Mammary epithelial cell (primary cell): ENCODE data around the gene ABCG2.

Experiments used
- EZH2 ChIP-seq: IDR thresholded peaks from 2 replicates; pipeline ENCODE4 v1.6.1; 2012; ENCODE audit warnings: low read length, inconsistent platforms, borderline replicate concordance
- TF ChIP-seq, protein P1 (sequence below), 2 donors: IDR thresholded peaks in 1 of 2; conservative IDR thresholded peaks in 1 of 2; 2 replicates each; pipeline ENCODE4 v1.5.1; 2011 to 2012; ENCODE audit warnings: inconsistent platforms in 2 of 2, low read length in 2 of 2, mild to moderate bottlenecking in 2 of 2, control low read depth in 1 of 2, low read depth in 1 of 2; ENCODE audit not compliant: insufficient read depth in 1 of 2; ENCODE audit errors: extremely low read depth in 1 of 2

DNA sequence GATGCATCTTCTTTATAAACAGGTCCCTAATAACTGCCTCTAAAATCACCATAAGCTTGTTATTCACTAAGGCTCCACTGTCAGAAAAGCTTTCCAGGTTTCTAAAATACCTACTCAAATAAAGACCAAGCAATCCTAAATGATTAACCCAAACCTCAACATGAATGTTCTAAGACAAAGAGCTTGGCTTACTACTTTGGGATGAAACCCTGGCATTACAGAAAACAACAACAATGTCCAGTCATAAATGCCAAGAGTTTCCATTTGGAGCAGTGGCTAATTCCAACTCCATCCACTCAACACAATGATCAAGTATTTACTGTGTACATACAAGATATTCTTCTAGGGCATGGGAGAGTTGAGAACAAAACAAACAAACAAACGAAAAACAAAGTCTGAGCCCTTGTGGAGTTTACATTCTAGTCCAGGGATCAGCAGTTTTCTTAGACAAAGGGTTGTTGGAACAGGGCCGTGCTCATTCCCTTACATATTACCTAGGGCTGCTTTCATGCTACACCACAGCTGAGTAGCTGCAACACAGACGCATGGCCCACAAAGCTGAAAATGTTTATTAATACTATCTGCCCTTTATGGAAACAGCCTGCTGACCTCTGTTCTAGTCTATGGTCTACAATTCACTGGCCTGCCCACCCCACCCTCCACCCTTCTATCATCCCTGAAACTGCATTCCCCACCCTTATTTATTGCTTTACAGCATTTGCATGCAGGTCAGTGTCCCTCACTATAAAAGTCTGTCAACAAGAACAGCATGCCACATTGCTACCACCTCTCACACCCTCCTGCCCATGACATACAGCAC, 23.7 kb downstream of the ABCG2 start:
- TF ChIP-seq, protein P1, sequence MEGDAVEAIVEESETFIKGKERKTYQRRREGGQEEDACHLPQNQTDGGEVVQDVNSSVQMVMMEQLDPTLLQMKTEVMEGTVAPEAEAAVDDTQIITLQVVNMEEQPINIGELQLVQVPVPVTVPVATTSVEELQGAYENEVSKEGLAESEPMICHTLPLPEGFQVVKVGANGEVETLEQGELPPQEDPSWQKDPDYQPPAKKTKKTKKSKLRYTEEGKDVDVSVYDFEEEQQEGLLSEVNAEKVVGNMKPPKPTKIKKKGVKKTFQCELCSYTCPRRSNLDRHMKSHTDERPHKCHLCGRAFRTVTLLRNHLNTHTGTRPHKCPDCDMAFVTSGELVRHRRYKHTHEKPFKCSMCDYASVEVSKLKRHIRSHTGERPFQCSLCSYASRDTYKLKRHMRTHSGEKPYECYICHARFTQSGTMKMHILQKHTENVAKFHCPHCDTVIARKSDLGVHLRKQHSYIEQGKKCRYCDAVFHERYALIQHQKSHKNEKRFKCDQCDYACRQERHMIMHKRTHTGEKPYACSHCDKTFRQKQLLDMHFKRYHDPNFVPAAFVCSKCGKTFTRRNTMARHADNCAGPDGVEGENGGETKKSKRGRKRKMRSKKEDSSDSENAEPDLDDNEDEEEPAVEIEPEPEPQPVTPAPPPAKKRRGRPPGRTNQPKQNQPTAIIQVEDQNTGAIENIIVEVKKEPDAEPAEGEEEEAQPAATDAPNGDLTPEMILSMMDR (conservative IDR thresholded peaks at IDR 0.05 in 1 of 2, IDR thresholded peaks at IDR 0.05 in 1 of 2; ENCODE audit: extremely low read depth in 1 of 2, insufficient read depth in 1 of 2, low read depth in 1 of 2, low read length in 2 of 2) = no peak
- no peak for TF ChIP-seq EZH2
